Lung (tissue), 12 donors: Measurements from ENCODE around the gene PASD1. TPM values are rescaled to one million over a fixed set of nuclear protein-coding genes. Genes with fewer than 3 reads are reported as not detected.
A peak's percentile ranks its signal among the peaks of the same experiment; 100 is the strongest.
"Not testable (repeated sequence)": the region's sequence is repeated elsewhere in the genome, so short reads cannot be mapped to it uniquely, and the experiment has no call there.

Experiments used
- ATAC-seq: fragments of 200-7000 bp; cut with Tn5 transposase; one replicate; pipeline ENCODE4 v1.9.1; 2020; ENCODE audit warnings: moderate number of reproducible peaks; ENCODE audit not compliant: insufficient read depth, low FRiP score
- DNase-seq, 3 donors: peaks; one replicate each; pipeline ENCODE4 v3.0.0-alpha.2; 2013 to 2017
- H3K27ac ChIP-seq, 2 donors: one replicate each; pipeline ENCODE4 v1.5.1; 2013; ENCODE audit warnings: mild to moderate bottlenecking in 2 of 2, moderate library complexity in 2 of 2, control low read depth in 1 of 2, inconsistent platforms in 1 of 2, low read depth in 1 of 2, low read length in 1 of 2
- H3K27me3 ChIP-seq, 3 donors: one replicate each; pipeline ENCODE4 v1.5.1; 2013; ENCODE audit warnings: low read length in 2 of 3; ENCODE audit not compliant: control insufficient read depth in 3 of 3, insufficient read depth in 3 of 3
- H3K36me3 ChIP-seq, 4 donors: one replicate each; pipeline ENCODE4 v1.5.1; 2013; ENCODE audit warnings: low read length in 4 of 4, mild to moderate bottlenecking in 1 of 4, moderate library complexity in 1 of 4; ENCODE audit not compliant: control insufficient read depth in 4 of 4, insufficient read depth in 4 of 4
- H3K4me1 ChIP-seq, 5 donors: one replicate each; pipeline ENCODE4 v1.5.1; 2013; ENCODE audit warnings: low read length in 5 of 5, mild to moderate bottlenecking in 2 of 5, moderate library complexity in 1 of 5; ENCODE audit not compliant: control insufficient read depth in 5 of 5, insufficient read depth in 5 of 5
- H3K4me3 ChIP-seq: one replicate; pipeline ENCODE4 v1.5.1; 2013; ENCODE audit warnings: mild to moderate bottlenecking, control low read depth, moderate library complexity
- H3K9ac ChIP-seq, 2 donors: one replicate each; pipeline ENCODE4 v1.5.1; 2013; ENCODE audit warnings: low read length in 2 of 2, control low read depth in 1 of 2; ENCODE audit not compliant: insufficient read depth in 1 of 2
- H3K9me3 ChIP-seq, 4 donors: one replicate each; pipeline ENCODE4 v1.5.1; 2013; ENCODE audit warnings: low read length in 3 of 4, mild to moderate bottlenecking in 1 of 4, moderate library complexity in 1 of 4; ENCODE audit not compliant: control insufficient read depth in 4 of 4, insufficient read depth in 3 of 4
- WGBS, 2 donors: extraction: QIAGEN DNeasy Blood & Tissue Kit; methylation state at CpG; one replicate each; pipeline ENCODE4 v1.1.7; 2013; 5-methylcytosine and 5-hydroxymethylcytosine counted together
- polyA plus RNA-seq, 2 donors: library from polyadenylated mRNA; stranded (reverse); fragments of 200-250 nt; gene quantifications; one replicate each; pipeline ENCODE4 v1.2.1, GENCODE V29; 2013
- total RNA-seq, 2 donors: library from RNA; depleted of rRNA in 1 of 2; stranded (reverse); fragments of >200 nt in 1 of 2; gene quantifications; one replicate each; pipeline ENCODE4 v1.2.1, GENCODE V29; 2014 to 2021
- TF ChIP-seq, protein P1 (sequence below): IDR thresholded peaks from 2 replicates; pipeline ENCODE4 v1.5.1; 2012; ENCODE audit warnings: mild to moderate bottlenecking; ENCODE audit errors: control extremely low read depth, extremely low read depth
- donor health status: control.
- donor health status: control.
- donor health status: Bipolar disorder and iron deficiency.
- donor health status: healthy.
- donor health status: DM: yes; HTN: yes; CAD: no.

Gene PASD1
- total and polyA plus RNA-seq, 4 donors = not detected

DNA sequence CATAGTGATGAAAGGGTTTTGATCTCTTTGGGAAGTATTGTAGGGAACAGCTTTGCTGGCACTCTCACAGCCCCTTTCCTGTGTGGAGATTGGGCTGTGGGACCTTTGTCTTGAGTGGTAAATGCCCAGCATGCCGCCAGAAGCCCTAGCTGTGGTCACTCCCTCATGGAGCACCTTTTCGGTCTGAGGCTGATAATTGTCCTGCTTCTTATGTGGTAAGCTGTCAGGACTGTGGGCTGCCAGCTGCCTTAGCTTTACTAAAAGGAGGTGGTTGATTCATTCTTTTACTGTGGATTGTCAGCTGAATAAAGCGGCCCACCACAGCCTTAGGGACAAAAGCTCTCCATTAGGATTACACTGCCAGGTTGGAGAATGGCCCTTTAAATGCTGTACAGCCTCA, 7.1 kb downstream of the PASD1 start:
- ATAC-seq (no peak), DNase-seq (no peak)
- no peak overlapping the region for H3K4me3 ChIP-seq
- peaks cover 0 to 3% (median 0%) of the 10 kb centered on the region in 4 donors for H3K9me3 ChIP-seq
- H3K27me3 ChIP-seq = peaks cover 0 to 4% (median 0%) of the 10 kb centered on the region in 3 donors
- TF ChIP-seq, protein P1, sequence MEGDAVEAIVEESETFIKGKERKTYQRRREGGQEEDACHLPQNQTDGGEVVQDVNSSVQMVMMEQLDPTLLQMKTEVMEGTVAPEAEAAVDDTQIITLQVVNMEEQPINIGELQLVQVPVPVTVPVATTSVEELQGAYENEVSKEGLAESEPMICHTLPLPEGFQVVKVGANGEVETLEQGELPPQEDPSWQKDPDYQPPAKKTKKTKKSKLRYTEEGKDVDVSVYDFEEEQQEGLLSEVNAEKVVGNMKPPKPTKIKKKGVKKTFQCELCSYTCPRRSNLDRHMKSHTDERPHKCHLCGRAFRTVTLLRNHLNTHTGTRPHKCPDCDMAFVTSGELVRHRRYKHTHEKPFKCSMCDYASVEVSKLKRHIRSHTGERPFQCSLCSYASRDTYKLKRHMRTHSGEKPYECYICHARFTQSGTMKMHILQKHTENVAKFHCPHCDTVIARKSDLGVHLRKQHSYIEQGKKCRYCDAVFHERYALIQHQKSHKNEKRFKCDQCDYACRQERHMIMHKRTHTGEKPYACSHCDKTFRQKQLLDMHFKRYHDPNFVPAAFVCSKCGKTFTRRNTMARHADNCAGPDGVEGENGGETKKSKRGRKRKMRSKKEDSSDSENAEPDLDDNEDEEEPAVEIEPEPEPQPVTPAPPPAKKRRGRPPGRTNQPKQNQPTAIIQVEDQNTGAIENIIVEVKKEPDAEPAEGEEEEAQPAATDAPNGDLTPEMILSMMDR = no peak
- H3K27ac ChIP-seq = no peak overlapping the region
- 70 to 100% methylated on average over 3 of the region's 3 CpGs for WGBS, 2 donors
- no peaks in the 10 kb centered on the region for H3K36me3 ChIP-seq
- H3K4me1 ChIP-seq = no peaks in the 10 kb centered on the region
- no peak overlapping the region for H3K9ac ChIP-seq

DNA sequence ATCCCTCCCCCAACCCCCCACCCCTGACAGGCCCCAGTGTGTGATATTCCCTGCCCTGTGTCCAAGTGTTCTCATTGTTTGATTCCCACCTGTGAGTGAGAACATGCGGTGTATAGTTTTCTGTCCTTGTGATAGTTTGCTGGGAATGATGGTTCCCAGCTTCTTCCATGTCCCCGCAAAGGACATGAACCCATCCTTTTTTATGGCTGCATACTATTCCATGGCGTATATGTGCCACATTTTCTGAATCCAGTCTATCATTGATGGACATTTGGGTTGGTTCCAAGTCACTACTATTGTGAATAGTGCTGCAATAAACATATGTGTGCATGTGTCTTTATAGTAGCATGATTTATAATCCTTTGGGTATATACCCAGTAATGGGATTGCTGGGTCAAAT, 29.9 kb downstream of the PASD1 start:
- WGBS, 2 donors = 88 to 100% methylated on average over 3 of the region's 3 CpGs
- not testable (repeated sequence) for H3K4me3 ChIP-seq, H3K36me3 ChIP-seq, H3K27ac ChIP-seq, H3K4me1 ChIP-seq, ATAC-seq, H3K9me3 ChIP-seq, H3K27me3 ChIP-seq, H3K9ac ChIP-seq, DNase-seq

DNA sequence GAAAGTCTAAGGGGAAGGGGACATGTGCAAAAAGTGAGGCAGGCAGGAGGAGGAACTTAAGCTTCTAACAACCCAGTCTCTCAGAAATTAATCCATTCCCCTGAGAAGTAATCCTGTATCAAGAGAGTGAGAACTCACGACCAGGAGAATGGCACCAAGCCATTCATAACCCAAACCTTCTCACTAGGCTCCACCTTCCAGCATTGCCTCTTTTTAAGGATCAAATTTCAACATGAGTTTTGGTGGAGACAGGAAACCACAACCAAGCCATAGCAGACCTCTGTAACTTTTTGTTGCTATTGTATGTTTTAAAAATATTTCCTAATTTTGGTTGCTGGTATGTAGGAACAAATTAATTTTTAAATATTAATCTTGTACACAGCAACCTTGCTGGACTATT, 32.8 kb downstream of the PASD1 start:
- WGBS, 2 donors = 0 to 12% methylated on average over 1 of the region's 1 CpG
- TF ChIP-seq, protein P1 = no peak
- Histone ChIP-seq H3K9me3 (peaks cover 0 to 3% (median 0%) of the 10 kb centered on the region in 4 donors), H3K4me3 (no peak overlapping the region), H3K27ac (no peak overlapping the region), H3K27me3 (peaks cover 0 to 2% (median 0%) of the 10 kb centered on the region in 3 donors), H3K36me3 (no peaks in the 10 kb centered on the region), H3K4me1 (no peaks in the 10 kb centered on the region), H3K9ac (no peak overlapping the region)
- DNase-seq (peak in 1 of 3 donors; percentile 0), ATAC-seq (no peak)

DNA sequence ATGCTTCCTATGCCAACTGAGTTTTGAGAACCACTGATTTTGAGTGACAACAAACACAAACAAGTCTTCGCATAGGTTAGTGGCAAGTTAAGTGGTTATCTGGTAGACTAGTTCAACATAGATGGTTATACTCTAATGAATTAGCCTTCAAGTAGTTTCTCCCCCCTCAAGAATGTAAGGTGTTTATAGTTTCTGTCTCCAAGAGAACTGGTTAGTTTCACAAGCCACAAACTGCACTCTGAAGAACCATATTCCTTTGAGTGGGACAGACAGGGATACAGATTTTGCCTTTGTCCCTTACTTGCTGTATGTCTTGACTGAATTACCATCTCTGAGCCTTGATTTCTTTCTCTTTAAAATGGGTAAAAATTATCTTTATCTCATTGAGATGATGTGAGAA, 41.5 kb downstream of the PASD1 start:
- H3K36me3 ChIP-seq = no peaks in the 10 kb centered on the region
- ATAC-seq = no peak
- H3K4me1 ChIP-seq = no peaks in the 10 kb centered on the region
- H3K4me3 ChIP-seq = no peak overlapping the region
- H3K9ac ChIP-seq = no peak overlapping the region
- no peak overlapping the region for H3K27ac ChIP-seq
- TF ChIP-seq, protein P1 = no peak
- H3K9me3 ChIP-seq = peaks cover 0 to 2% (median 0%) of the 10 kb centered on the region in 4 donors
- DNase-seq = no peak
- no peaks in the 10 kb centered on the region for H3K27me3 ChIP-seq
- 82 to 87% methylated on average over 1 of the region's 1 CpG for WGBS, 2 donors
